Panc1 (cell line): ENCODE data around the gene ADCY1.

Experiments
- POLR2AphosphoS5 ChIP-seq: IDR thresholded peaks from 2 replicates; pipeline ENCODE4 v1.6.1; 2012; ENCODE audit warnings: mild to moderate bottlenecking, low read depth, low read length, moderate library complexity
- TF ChIP-seq, protein P1 (sequence below): fragments of 450-650 bp; IDR thresholded peaks from 2 replicates; pipeline ENCODE4 v1.5.1; 2017; ENCODE audit warnings: mild to moderate bottlenecking

DNA sequence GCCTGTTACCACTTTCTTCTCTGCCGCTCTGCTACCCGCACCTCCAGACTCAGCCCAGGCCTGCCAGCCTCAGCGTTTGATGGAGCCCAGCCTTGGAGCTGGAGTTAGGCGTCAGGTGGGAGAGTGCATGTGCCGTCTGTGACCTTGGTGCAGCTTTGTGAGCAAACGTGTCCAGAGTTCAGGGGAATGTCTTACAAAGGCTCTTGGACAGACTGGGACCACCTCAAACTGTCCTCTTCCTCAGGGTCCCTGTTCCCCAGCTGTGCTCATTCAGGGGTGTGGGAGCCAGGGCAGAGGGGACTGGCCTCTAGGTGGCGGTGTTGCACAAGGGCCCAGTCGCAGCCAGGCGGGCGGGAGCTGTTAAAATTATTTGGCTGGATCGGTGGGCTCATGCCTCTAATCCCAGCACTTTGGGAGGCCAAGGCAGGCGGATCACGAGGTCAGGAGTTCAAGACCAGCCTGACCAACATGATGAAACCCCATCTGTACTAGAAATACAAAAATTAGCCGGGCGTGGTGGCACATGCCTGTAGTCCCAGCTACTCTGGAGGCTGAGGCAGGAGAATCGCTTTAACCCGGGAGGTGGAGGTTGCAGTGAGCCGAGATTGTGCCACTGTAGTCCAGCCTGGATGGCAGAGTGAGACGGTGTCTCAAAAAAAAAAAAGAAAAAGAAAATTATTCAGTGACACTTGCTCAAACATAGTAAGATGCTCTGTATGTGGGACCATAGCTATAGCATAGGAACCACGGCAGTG is 89.2 kb downstream of the ADCY1 start:
- TF ChIP-seq, protein P1, sequence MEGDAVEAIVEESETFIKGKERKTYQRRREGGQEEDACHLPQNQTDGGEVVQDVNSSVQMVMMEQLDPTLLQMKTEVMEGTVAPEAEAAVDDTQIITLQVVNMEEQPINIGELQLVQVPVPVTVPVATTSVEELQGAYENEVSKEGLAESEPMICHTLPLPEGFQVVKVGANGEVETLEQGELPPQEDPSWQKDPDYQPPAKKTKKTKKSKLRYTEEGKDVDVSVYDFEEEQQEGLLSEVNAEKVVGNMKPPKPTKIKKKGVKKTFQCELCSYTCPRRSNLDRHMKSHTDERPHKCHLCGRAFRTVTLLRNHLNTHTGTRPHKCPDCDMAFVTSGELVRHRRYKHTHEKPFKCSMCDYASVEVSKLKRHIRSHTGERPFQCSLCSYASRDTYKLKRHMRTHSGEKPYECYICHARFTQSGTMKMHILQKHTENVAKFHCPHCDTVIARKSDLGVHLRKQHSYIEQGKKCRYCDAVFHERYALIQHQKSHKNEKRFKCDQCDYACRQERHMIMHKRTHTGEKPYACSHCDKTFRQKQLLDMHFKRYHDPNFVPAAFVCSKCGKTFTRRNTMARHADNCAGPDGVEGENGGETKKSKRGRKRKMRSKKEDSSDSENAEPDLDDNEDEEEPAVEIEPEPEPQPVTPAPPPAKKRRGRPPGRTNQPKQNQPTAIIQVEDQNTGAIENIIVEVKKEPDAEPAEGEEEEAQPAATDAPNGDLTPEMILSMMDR, result peak; percentile 99
- no peak for TF ChIP-seq POLR2AphosphoS5
